ENCODE data around the gene CXXC4.

The CXXC4 gene

DNA sequence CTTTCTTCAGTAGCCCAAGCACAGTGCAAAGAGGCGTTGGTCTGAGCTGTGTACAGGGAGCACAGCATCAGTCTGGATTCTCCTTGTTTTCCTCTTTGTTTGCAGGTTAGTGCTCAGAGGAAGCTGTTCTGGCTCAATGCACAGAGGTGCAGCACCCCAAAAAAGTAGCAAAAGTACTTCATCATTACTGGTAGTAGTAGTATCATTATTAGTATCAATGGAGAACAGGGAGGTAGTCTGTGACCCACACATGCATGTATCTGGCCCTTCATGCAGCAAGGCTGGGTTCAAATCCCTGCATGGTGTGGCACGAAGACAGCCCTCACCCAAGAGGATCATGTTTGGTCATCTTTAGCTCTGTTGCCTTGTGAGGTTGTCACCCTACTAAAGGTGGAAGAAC is 68.7 kb downstream of the CXXC4 start:
- no peaks in the 10 kb centered on the region for H3K36me3 ChIP-seq (ENCODE audit: insufficient read depth, low read length)
- TF ChIP-seq FOXP2 (optimal IDR thresholded peaks at IDR 0.05; ENCODE audit: control extremely low read depth, extremely low read length, insufficient read depth) (no peak), POLR2AphosphoS5 (IDR thresholded peaks at IDR 0.05; ENCODE audit: borderline replicate concordance, low read depth, low read length) (no peak), EZH2 (IDR thresholded peaks at IDR 0.05) (no peak)
- DNase-seq (ENCODE audit: low read depth, low spot score), result no peak
- no peaks in the 10 kb centered on the region; the same call in 1 of the 2 replicates for H3K9me3 ChIP-seq (ENCODE audit: low read depth, low read length)
- no peak overlapping the region for H3K4me3 ChIP-seq
- H3K9ac ChIP-seq (ENCODE audit: insufficient read length), result no peak overlapping the region
- no peak overlapping the region for H3K27ac ChIP-seq

DNA sequence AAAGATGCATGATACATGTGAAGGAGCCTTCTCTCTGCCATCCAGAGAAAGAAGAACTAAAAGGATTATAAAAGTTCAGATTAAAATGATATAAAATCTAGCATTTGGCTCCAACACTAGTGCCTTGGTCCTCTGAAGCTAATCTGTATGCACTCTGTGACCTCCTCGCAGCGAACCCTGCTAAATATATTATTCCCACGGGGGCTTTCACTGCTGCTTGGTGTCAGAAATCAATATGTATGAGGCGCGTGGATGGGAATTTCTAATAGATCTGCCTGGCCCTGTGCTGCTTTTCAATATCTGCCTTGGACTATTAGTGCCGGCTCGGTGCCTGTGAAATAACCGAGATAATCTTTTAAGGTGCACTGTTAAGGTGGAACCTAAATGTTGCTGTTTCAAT is 69.7 kb downstream of the CXXC4 start:
- DNase-seq (ENCODE audit: low read depth, low spot score), result no peak
- Histone ChIP-seq H3K36me3 (ENCODE audit: insufficient read depth, low read length) (no peaks in the 10 kb centered on the region), H3K27ac (no peak overlapping the region), H3K9ac (ENCODE audit: insufficient read length) (peak overlapping the region; percentile 29), H3K4me3 (peak overlapping the region; percentile 57), H3K9me3 (ENCODE audit: low read depth, low read length) (no peaks in the 10 kb centered on the region; the same call in 1 of the 2 replicates)
- TF ChIP-seq POLR2AphosphoS5 (IDR thresholded peaks at IDR 0.05; ENCODE audit: borderline replicate concordance, low read depth, low read length) (no peak), FOXP2 (optimal IDR thresholded peaks at IDR 0.05; ENCODE audit: control extremely low read depth, extremely low read length, insufficient read depth) (no peak)

DNA sequence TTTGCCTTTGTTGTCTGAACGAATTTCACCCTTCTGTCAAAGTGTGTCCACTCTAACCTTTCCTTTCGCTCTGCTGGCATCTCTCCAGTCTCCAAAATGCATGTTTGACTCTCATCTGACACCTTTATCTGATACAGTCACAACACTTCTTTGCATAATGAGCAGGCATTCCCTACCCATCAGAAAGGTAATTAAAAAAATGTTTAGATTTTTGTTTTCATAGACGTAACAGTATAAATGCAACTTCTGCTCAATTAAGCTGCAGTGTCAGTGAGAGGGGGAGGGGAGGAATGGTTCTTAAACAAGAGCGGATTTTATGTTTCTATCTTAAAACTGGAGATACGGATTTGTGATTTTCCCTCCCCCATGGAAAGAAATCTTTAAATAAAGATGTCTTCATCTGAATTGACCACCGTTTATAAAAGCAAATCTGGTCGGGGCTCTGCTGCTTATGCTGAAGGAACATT is 70.2 kb downstream of the CXXC4 start:
- Histone ChIP-seq H3K36me3 (ENCODE audit: insufficient read depth, low read length) (no peaks in the 10 kb centered on the region), H3K9ac (ENCODE audit: insufficient read length) (peak overlapping the region; percentile 19), H3K4me3 (peak overlapping the region; percentile 57), H3K27ac (no peak overlapping the region), H3K9me3 (ENCODE audit: low read depth, low read length) (no peaks in the 10 kb centered on the region; the same call in 1 of the 2 replicates)
- no peak for DNase-seq (ENCODE audit: low read depth, low spot score)
- TF ChIP-seq POLR2AphosphoS5 (IDR thresholded peaks at IDR 0.05; ENCODE audit: borderline replicate concordance, low read depth, low read length) (no peak), EZH2 (IDR thresholded peaks at IDR 0.05) (no peak), FOXP2 (optimal IDR thresholded peaks at IDR 0.05; ENCODE audit: control extremely low read depth, extremely low read length, insufficient read depth) (no peak)

DNA sequence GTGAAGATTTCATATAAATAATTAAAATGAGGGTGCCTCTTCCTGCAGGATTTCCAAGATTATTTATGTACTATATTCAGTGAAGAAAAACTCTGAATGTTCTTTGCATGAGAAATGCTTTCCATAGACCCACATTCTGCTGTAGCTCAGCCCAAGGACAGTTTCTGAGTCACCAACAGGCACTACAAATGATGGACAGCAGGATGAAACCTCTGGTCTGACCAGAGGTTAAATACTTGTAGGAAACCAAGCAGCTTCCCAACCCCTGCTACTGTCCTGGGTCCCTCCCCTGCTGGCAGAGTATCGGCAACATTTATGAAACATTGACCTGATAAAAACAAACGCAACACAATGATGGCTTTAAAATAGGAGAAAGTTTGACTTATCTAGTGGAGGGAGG is 73.1 kb downstream of the CXXC4 start:
- no peak overlapping the region for H3K4me3 ChIP-seq
- H3K9me3 ChIP-seq (ENCODE audit: low read depth, low read length), result no peaks in the 10 kb centered on the region
- no peak for DNase-seq (ENCODE audit: low read depth, low spot score)

DNA sequence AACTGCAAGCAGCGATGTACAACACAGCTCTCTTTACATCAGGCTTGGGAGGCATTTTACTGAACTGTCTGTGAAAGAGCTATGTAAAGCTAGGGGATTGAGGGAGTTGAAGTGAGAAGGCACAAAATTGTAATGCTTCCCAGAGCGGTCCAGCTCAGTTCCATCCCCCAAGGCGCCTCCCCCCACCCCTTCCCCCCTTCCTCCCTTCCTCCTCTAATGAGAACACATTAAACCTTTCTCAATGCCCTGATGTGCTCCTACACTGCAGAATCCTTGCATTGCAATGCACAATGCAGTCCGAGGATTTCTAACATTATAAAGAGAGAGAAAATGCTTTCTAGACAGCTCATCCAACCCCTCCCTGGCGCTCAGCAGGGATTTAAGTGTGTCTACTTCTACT is 73.9 kb downstream of the CXXC4 start:
- TF ChIP-seq EZH2 (IDR thresholded peaks at IDR 0.05), result no peak
- TF ChIP-seq FOXP2 (optimal IDR thresholded peaks at IDR 0.05; ENCODE audit: control extremely low read depth, extremely low read length, insufficient read depth), result no peak
- no peak for TF ChIP-seq POLR2AphosphoS5 (IDR thresholded peaks at IDR 0.05; ENCODE audit: borderline replicate concordance, low read depth, low read length)
- Histone ChIP-seq H3K9me3 (ENCODE audit: low read depth, low read length) (no peaks in the 10 kb centered on the region), H3K36me3 (ENCODE audit: insufficient read depth, low read length) (no peaks in the 10 kb centered on the region), H3K9ac (ENCODE audit: insufficient read length) (peak overlapping the region; percentile 42), H3K27ac (peak overlapping the region; percentile 47; the same call in 1 of the 2 replicates), H3K4me3 (peak overlapping the region; percentile 50)
- DNase-seq (ENCODE audit: low read depth, low spot score), result no peak

More for the DNA sequence above, 73.1 kb downstream of the CXXC4 start:
- H3K36me3 ChIP-seq (ENCODE audit: insufficient read depth, low read length), result no peaks in the 10 kb centered on the region
- TF ChIP-seq EZH2 (IDR thresholded peaks at IDR 0.05) (no peak), POLR2AphosphoS5 (IDR thresholded peaks at IDR 0.05; ENCODE audit: borderline replicate concordance, low read depth, low read length) (no peak), FOXP2 (optimal IDR thresholded peaks at IDR 0.05; ENCODE audit: control extremely low read depth, extremely low read length, insufficient read depth) (no peak)
- no peak overlapping the region for H3K9ac ChIP-seq (ENCODE audit: insufficient read length)
- no peak overlapping the region for H3K27ac ChIP-seq

Measured in SK-N-MC (cell line).